Kidney epithelial cell (primary cell): Measurements from ENCODE around the gene SMG7. TPM values are rescaled to one million over a fixed set of nuclear protein-coding genes. Genes with fewer than 3 reads are reported as not detected.
A peak's percentile ranks its signal among the peaks of the same experiment; 100 is the strongest.

ENCODE experiments used
- DNase-seq: peaks from one replicate; pipeline ENCODE4 v3.0.0-alpha.2; 2010; ENCODE audit warnings: low read depth
- H3K27me3 ChIP-seq: 2 replicates; pipeline ENCODE4 v1.6.0; 2011; ENCODE audit warnings: low read length; ENCODE audit not compliant: control insufficient read depth, insufficient read depth
- H3K36me3 ChIP-seq: 2 replicates; pipeline ENCODE4 v1.5.1; 2011; ENCODE audit warnings: low read length; ENCODE audit not compliant: control insufficient read depth, insufficient read depth
- H3K4me3 ChIP-seq: 2 replicates; pipeline ENCODE4 v1.5.1; 2011; ENCODE audit warnings: low read depth, mild to moderate bottlenecking, control low read depth, low read length
- CTCF ChIP-seq: IDR thresholded peaks from 2 replicates; pipeline ENCODE4 v1.5.1; 2011; ENCODE audit warnings: mild to moderate bottlenecking, moderate library complexity, low read length, control low read depth, inconsistent platforms; ENCODE audit not compliant: insufficient read depth, poor library complexity, severe bottlenecking
- total RNA-seq: library from RNA; depleted of rRNA; stranded (reverse); fragments of >200 nt; gene quantifications from 2 replicates; pipeline ENCODE4 v1.2.3, GENCODE V29; 2015

The SMG7 gene
- total RNA-seq, 1 donor from 2014 or later: 62.2 TPM

- no peaks in the 10 kb centered on the region for H3K27me3 ChIP-seq
- H3K36me3 ChIP-seq: no peaks in the 10 kb centered on the region
- DNase-seq: no peak
- no peak for TF ChIP-seq CTCF
- H3K4me3 ChIP-seq: no peak overlapping the region
Observed at GRCh38 chr1:183506561-183506960, 34.3 kb downstream of the SMG7 start.

- no peak for TF ChIP-seq CTCF
- no peak overlapping the region for H3K4me3 ChIP-seq
- H3K27me3 ChIP-seq: no peaks in the 10 kb centered on the region
- no peak for DNase-seq
- H3K36me3 ChIP-seq: no peaks in the 10 kb centered on the region
Observed at GRCh38 chr1:183508694-183509093, 36.4 kb downstream of the SMG7 start.

- Histone ChIP-seq H3K36me3 (no peaks in the 10 kb centered on the region), H3K27me3 (no peaks in the 10 kb centered on the region), H3K4me3 (no peak overlapping the region)
- no peak for DNase-seq
- TF ChIP-seq CTCF: no peak
Observed at GRCh38 chr1:183512450-183512849, 40.2 kb downstream of the SMG7 start.

- no peaks in the 10 kb centered on the region for H3K36me3 ChIP-seq
- no peaks in the 10 kb centered on the region for H3K27me3 ChIP-seq
- no peak for TF ChIP-seq CTCF
- DNase-seq: no peak
- no peak overlapping the region for H3K4me3 ChIP-seq
Observed at GRCh38 chr1:183514235-183514634, 41.9 kb downstream of the SMG7 start.

GRCh38 chr1:183515002-183515689 lies 42.8 kb downstream of the SMG7 start:
- DNase-seq: peak; percentile 28
- H3K27me3 ChIP-seq: no peaks in the 10 kb centered on the region
- H3K4me3 ChIP-seq: no peak overlapping the region
- H3K36me3 ChIP-seq: no peaks in the 10 kb centered on the region
- TF ChIP-seq CTCF: no peak

- no peak overlapping the region for H3K4me3 ChIP-seq
- DNase-seq: no peak
- H3K36me3 ChIP-seq: no peaks in the 10 kb centered on the region
- no peak for TF ChIP-seq CTCF
- H3K27me3 ChIP-seq: no peaks in the 10 kb centered on the region
Observed at GRCh38 chr1:183516725-183517124, 44.4 kb downstream of the SMG7 start.
